Stimulated activated CD4-positive, alpha-beta T cell treated with anti-CD3 and anti-CD28 coated beads, Interleukin-4, amount 100 ng/mL, for 24 hours (primary cell): ENCODE results near the gene AHR.

ENCODE experiments used
- DNase-seq: peaks from one replicate; pipeline ENCODE4 v3.0.0-alpha.2; 2020

The AHR gene

DNA sequence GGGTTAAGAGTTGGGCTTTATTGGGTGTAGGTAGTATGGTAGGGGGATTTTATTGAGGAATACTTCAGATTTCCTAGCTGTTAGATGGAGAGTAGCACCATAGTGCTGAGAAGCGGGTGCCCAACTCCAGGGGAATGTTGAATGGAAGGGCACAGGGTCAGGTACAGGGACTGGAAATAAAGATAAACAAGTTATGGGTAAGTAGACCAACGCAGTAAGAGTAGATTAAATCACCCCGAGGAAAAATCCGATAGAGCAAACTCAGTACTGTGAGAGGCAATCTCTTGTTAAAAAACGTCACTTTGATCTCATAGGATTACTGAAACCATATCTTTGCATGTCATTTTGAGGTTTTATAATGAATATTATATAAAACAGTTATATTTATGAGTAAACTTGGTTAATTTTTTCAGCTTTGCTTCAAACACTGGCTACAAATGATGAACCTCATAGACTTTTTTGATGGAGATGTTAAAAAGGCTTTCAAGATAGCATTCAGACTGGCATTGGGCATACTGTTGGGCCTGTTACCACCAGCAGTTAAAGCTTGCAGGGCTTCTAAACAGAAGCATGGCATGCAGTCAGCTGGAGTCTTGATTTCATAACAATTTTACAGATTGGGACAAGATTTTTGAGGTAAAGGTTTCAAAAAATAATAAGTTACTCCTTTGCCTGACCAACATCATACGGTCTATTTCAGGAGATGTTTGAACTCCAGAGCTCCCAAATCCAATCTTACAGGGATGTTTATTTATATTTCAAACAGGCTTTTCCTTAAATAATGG, 7.1 kb downstream of the AHR start:
- DNase-seq, result no peak

DNA sequence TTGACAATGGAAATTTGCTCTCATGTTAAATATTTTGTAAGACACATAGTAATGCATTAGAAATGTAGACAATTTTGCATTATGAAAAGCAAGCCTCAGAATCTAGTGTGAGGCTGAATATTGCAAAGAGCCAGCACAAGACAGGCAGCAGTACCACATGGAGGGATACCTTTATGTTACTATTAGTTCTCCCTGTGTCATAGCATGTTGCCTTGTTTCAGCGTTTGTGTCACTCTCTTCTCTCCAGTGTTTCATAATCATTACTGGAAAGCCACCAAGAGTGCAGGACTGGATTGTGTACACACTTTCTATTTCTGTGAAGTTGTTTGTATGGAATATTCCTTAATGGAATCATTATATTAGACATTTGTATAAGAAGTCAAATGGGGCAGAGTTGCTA, 8.5 kb downstream of the AHR start:
- DNase-seq, result no peak

- DNase-seq, result no peak
Observed at GRCh38 chr7:17307558-17307957, 9.1 kb downstream of the AHR start.

DNA sequence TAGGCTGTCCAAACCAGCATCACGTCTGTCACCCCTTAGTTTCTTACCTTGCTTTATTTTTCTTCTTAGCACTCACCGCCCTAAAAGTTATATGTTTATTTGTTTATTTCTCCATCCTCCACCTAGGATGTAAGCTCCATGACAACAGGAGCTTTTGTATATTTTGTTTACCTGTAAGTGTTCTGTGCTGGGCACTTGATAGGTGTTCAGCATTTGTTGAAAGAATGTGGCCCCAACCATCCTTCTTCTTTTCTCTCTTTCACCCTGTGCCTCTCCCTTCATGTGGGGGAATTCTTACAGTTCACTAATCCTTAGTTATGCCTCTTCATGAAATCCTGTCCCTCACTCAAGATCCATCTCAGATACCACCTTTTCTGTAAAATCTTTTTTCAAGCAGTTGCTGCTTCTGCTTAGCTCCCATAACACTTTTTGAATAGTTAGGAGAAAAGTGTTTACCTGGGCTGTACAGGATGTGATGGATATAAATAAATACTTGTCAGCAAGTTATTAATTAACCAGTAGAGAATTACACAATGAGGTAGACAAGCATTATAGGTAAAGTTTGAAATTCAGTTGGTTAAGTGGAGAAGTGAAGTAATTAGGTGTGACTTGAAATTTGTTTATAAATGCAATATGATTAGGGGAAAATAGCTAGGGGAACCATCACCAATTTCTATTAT, 9.7 kb downstream of the AHR start:
- DNase-seq, result no peak

GRCh38 chr7:17311194-17311593, 12.7 kb downstream of the AHR start:
- no peak for DNase-seq

- no peak for DNase-seq
Observed at GRCh38 chr7:17311952-17312351, 13.5 kb downstream of the AHR start.

- no peak for DNase-seq
Observed at GRCh38 chr7:17312641-17313040, 14.2 kb downstream of the AHR start.

GRCh38 chr7:17313194-17313593, 14.7 kb downstream of the AHR start:
- no peak for DNase-seq

DNA sequence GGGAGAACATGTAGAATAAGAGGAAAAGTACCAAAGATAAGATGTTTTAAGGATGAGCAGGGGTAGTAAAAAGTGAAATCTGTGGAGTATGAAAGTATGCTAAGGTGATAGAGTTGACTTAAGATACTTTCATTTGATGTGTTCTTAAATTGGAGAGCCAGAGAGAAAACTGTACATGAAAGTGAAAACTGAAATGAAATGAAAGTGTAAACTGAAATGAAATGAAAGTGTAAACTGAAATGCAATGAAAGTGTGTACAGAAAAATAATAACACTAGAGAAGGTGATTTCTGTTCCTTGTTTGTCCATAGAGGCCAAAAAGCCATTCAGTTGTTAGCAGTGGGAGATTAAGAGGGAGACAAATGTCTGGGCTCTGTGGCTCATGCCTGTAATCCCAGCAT, 17.5 kb downstream of the AHR start:
- DNase-seq, result no peak

DNA sequence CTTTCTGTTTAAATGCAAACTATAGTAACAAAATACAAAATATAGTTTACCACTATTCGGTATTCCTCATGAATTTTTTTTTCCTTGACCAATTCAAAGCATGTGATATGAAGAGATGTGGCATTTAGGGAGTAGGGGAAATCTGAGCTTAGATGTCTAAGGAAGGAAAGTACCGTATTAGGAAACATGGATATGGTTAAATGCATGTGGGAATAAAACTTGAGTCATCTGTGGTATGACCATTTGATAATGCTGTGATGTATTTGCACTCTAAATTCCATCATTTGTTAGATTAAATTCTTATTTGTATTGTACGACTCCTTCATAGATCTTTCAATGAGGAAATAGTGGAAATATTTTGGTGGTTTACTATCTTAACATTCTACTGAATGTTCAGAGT, 19.7 kb downstream of the AHR start:
- DNase-seq, result no peak

DNA sequence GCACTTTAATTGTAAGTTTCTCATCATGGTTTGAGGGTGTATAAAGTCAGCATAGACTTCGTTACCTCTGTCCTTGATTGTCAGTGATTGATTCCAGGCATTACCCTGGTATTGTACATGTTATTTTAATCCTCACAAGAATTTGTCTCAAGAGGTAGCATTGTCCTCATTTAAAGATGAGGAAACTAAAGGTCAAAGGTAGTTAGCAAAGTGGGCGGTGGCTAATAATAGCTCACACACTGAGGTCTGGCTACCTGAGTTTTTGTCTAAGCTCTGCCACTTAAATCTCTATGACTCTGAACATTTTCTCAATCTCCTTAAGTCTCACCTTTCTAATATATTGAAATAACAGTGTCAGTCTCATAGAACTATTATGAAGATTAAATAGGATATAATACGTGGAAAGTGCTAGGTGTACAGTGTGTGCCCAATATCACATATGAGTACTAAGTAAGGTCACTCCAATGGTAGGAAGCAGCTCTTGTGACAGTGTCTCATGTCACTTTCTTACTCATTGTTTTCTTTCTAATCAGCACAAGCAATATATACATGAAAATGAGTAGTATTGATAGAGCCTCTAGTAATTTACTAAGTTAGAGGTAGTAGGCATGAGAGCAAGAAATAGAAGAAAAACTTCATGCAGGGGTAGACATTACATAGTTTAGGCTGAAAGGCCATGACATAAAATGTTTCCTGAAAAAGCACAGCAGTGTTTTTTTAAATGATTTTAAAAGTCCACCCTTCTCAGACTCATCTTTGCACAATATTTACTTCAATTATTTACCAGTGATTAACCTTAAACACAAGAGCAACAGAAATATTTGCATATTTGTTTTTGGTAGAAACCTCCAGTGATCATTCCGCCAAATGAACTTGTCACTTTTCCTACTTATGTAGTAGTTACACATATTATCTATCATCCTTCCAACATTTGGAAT, 21.0 kb downstream of the AHR start:
- DNase-seq, result no peak

DNA sequence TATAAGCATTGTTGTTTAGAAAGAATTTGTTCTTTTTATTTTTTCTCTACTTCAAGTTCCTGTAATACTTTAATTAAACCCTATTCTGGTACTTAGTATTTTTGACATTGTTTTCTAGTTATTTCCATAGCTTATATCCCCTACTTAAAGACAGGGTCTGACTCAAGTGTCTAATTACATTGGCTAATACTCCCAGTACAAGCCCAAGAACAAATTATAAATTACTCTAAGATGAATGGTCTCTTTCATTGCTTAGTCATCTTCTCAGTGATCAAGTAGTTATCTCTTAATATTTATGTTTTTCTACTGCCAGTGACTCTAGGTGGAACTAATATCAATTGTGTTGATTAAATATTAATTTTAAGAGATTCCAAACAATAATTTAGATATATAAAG, 21.6 kb downstream of the AHR start:
- DNase-seq, result no peak

DNA sequence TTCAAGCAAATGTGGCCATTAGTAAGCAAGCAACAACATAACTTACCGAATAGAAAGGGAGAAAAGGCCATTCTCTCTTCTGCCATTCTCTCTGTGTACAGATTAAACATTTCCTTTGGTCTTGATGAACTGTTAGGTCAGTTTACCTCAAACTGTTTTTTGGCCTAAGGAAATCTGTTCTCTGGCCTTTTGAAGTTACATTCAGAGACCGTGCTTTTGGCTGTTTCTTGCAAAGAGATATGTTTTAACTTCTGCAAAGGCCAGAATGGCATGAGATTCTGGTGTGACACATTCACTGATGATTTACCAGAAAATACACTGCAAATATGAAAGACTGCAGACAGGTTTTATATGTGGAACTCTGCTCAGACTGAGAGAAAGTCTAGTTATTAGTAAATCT, 22.2 kb downstream of the AHR start:
- no peak for DNase-seq

- no peak for DNase-seq
Observed at GRCh38 chr7:17325364-17325763, 26.9 kb downstream of the AHR start.

- no peak for DNase-seq
Observed at GRCh38 chr7:17326378-17326777, 27.9 kb downstream of the AHR start.

- no peak for DNase-seq
Observed at GRCh38 chr7:17328641-17329040, 30.2 kb downstream of the AHR start.

DNA sequence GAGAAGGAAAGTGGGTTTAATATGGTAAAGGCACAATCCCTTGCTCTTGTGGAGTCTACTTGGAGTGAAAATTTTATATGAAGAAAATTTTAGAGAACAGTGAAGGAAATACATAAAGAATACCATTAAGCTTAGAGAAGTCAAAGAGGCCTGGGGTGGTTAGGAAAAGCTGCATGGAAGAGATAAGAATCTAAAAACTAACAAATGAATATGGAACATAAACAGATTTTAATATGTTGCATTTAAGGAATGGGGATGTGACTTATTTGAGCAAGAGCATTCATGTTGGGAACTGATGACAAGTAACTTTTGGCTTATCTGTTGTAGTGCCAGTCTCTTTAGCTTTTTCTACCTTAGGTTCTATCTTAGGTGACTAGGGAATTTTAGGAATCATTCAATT, 31.0 kb downstream of the AHR start:
- no peak for DNase-seq

- DNase-seq, result no peak
Observed at GRCh38 chr7:17331891-17332501, 33.5 kb downstream of the AHR start.

DNA sequence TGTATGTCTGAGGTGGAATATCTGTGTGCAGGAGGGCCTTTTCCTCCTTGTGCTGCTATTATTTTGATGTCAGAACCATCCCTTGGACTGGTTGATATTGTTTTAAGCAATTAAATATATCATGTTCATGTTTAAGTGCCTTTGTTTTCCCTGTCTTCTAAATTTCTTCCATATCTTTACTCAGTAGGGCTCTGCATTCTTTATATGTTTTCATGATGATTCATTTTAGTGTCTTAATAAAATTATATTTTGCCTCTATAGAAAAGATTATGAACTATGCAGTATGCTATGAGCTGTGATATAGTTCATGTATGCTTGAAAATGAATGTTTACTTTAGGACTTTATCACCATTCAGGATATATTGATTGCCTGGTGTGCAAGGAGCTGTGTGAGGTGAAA, 34.8 kb downstream of the AHR start:
- no peak for DNase-seq

GRCh38 chr7:17336168-17336567, 37.7 kb downstream of the AHR start:
- no peak for DNase-seq

- no peak for DNase-seq
Observed at GRCh38 chr7:17339139-17339538, 40.7 kb downstream of the AHR start.

DNA sequence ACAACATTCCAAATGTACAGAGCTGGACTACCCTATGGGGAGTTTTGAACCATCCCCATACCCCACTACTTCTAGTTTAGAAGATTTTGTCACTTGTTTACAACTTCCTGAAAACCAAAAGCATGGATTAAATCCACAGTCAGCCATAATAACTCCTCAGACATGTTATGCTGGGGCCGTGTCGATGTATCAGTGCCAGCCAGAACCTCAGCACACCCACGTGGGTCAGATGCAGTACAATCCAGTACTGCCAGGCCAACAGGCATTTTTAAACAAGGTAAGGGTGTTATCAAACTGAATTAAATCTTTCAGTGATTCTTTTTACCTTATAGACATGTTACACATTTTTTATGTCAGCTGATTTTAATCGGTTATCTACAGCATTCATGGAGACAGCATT, 41.5 kb downstream of the AHR start:
- no peak for DNase-seq

DNA sequence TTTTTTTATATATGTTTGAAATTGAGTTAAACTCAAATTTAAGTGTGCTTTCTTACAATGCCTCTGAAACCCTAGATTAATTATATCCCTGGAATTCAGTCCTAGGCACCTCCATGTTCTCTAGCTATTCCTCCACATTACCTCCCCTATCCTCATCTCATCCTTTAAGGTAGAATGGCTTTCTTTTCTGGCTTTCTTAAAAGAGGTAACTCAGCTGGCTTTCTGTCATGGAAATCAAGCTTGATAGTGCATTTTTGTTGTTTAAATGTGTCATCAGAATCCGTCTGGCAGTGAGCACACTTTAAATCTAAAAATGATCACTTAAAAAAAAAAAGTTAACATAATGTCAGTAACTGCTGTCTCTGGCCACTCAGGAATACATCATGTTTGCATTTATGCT, 42.2 kb downstream of the AHR start:
- DNase-seq, result no peak
